Mammary epithelial cell (primary cell): ENCODE data around the gene RAC2.

ENCODE experiments used
- EZH2 ChIP-seq: IDR thresholded peaks from 2 replicates; pipeline ENCODE4 v1.6.1; 2012; ENCODE audit warnings: low read length, inconsistent platforms, borderline replicate concordance
- TF ChIP-seq, protein P1 (sequence below), 2 donors: IDR thresholded peaks in 1 of 2; conservative IDR thresholded peaks in 1 of 2; 2 replicates each; pipeline ENCODE4 v1.5.1; 2011 to 2012; ENCODE audit warnings: inconsistent platforms in 2 of 2, low read length in 2 of 2, mild to moderate bottlenecking in 2 of 2, control low read depth in 1 of 2, low read depth in 1 of 2; ENCODE audit not compliant: insufficient read depth in 1 of 2; ENCODE audit errors: extremely low read depth in 1 of 2

DNA sequence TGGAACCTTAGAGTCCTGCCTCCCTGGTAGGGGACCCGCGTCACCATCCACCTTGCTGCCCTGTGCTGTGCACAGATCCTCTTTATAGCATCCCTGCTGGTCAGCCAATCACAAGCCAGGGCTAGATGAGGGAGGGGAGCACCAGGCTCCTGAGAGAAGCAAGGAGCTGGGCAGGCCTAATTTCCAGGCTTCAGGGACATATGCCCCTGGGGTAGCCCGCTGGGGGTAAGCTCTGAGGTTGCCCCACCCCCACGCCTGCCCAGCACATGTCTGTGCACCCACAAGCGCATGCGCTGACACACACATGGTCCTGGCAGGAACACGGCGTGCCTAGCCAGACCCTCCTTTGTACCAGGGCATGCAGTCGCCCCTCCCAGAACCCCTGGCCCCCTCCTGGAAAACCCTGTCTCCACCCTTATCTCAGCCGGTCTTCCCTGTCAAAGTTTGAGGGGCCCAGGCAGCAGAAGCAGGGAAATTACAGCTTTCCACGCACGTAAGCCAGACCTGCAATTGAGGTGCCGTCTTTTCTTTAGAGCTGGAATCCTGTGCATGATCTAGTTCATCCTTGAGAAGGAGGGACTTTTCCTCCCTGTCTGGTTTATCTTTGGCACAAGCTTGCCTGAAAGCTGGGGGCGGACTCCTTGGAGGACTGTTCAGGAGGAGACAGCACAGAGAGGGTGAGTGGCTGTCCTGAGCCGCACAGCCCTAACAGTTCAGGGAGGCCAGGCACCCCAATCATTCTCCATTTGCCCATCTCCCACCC lies 33.8 kb downstream of the RAC2 start:
- no peak for TF ChIP-seq EZH2
- TF ChIP-seq, protein P1, sequence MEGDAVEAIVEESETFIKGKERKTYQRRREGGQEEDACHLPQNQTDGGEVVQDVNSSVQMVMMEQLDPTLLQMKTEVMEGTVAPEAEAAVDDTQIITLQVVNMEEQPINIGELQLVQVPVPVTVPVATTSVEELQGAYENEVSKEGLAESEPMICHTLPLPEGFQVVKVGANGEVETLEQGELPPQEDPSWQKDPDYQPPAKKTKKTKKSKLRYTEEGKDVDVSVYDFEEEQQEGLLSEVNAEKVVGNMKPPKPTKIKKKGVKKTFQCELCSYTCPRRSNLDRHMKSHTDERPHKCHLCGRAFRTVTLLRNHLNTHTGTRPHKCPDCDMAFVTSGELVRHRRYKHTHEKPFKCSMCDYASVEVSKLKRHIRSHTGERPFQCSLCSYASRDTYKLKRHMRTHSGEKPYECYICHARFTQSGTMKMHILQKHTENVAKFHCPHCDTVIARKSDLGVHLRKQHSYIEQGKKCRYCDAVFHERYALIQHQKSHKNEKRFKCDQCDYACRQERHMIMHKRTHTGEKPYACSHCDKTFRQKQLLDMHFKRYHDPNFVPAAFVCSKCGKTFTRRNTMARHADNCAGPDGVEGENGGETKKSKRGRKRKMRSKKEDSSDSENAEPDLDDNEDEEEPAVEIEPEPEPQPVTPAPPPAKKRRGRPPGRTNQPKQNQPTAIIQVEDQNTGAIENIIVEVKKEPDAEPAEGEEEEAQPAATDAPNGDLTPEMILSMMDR (conservative IDR thresholded peaks at IDR 0.05 in 1 of 2, IDR thresholded peaks at IDR 0.05 in 1 of 2; ENCODE audit: extremely low read depth in 1 of 2, insufficient read depth in 1 of 2, low read depth in 1 of 2, low read length in 2 of 2), result no peak
